Activated CD4-positive, alpha-beta T cell treated with anti-CD3 and anti-CD28 coated beads, Interleukin-2, amount 10 ng/mL, durations not matched to agents 24 days and 14 days (primary cell): ENCODE data around the gene ABCA1. TPM values are rescaled to one million over a fixed set of nuclear protein-coding genes. Genes with fewer than 3 reads are reported as not detected.
A peak's percentile ranks its signal among the peaks of the same experiment; 100 is the strongest.
"Not testable (repeated sequence)": the region's sequence is repeated elsewhere in the genome, so short reads cannot be mapped to it uniquely, and the experiment has no call there.

ENCODE experiments used
- DNase-seq: peaks from one replicate; pipeline ENCODE4 v3.0.0; 2022
- H3K27ac Mint-ChIP-seq: one replicate; pipeline ENCODE4 v1.8.0; 2022; ENCODE audit warnings: mild to moderate bottlenecking, mixed read lengths
- H3K27me3 Mint-ChIP-seq: one replicate; pipeline ENCODE4 v1.8.0; 2022; ENCODE audit warnings: mixed read lengths
- H3K36me3 Mint-ChIP-seq: one replicate; pipeline ENCODE4 v1.8.0; 2022; ENCODE audit warnings: low read depth, mild to moderate bottlenecking, mixed read lengths
- H3K4me1 Mint-ChIP-seq: one replicate; pipeline ENCODE4 v1.8.0; 2021; ENCODE audit warnings: mixed read lengths
- H3K4me3 Mint-ChIP-seq: one replicate; pipeline ENCODE4 v1.8.0; 2022; ENCODE audit warnings: mild to moderate bottlenecking, moderate library complexity, mixed read lengths
- H3K9me3 Mint-ChIP-seq: one replicate; pipeline ENCODE4 v1.8.0; 2021; ENCODE audit warnings: mixed read lengths
- intact Hi-C: fragments of 100-400 bp; cut with micrococcal nuclease; formaldehyde crosslinking; loops from one replicate; pipeline ENCODE4 v1.15.1; 2023
- total RNA-seq: library from RNA; stranded (reverse); gene quantifications from 2 replicates; pipeline ENCODE4 v1.2.3, GENCODE V29; 2022

ABCA1 gene
- total RNA-seq, 1 donor from 2014 or later, result 0.56 TPM

DNA sequence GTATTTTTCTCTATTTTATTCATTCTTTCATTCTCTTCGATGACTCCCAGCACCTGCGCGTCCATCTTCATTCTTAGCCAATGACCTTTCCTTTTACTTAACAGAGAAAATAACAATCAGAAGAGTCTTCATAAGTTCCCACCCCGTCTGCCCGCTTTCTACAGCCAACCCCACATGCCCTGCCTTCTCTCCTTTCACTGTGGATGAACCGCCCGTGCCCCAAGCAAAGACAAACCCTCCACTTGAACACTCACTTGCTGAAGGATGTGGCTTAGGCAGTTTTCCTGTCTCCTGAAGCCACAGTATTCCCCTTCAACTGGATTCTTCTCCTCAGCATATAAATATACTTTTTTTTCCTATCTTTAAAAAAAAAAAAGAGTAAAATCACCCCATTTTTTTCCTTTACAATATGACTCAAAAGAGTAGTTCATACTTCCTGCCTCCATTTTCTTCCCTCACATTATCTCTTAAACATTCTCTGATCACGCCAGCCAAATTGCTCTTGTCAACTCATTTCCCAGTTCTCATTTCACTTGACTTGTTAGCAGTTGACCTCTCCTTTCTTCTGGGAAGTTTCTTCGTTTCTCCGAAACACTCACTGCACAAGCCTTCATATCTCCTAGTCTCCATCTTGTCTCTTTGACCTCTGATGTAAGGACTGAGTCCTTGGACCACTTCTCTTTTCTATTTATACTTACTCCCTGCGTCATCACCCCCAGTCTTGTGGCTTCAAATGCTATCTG lies 153.0 kb downstream of the ABCA1 start:
- peak; percentile 44 for DNase-seq
- no peaks in the 10 kb centered on the region for H3K9me3 Mint-ChIP-seq
- H3K4me3 Mint-ChIP-seq, result no peak overlapping the region
- no peaks in the 10 kb centered on the region for H3K36me3 Mint-ChIP-seq
- H3K27ac Mint-ChIP-seq, result no peak overlapping the region
- intact Hi-C loops, result no loop called here
- H3K27me3 Mint-ChIP-seq, result peaks cover 10% of the 10 kb centered on the region
- no peaks in the 10 kb centered on the region for H3K4me1 Mint-ChIP-seq

- Mint-ChIP-seq H3K9me3 (no peaks in the 10 kb centered on the region), H3K4me1 (no peaks in the 10 kb centered on the region), H3K27ac (no peak overlapping the region), H3K36me3 (no peaks in the 10 kb centered on the region), H3K27me3 (peaks cover 13% of the 10 kb centered on the region), H3K4me3 (no peak overlapping the region)
- intact Hi-C loops, result no loop called here
- peak; percentile 4 for DNase-seq
These were observed 153.8 kb downstream of the ABCA1 start for GRCh38 chr9:104774132-104774531.

- Mint-ChIP-seq H3K9me3 (no peaks in the 10 kb centered on the region), H3K27ac (no peak overlapping the region), H3K36me3 (no peaks in the 10 kb centered on the region), H3K27me3 (peaks cover 13% of the 10 kb centered on the region), H3K4me1 (no peaks in the 10 kb centered on the region), H3K4me3 (no peak overlapping the region)
- DNase-seq, result peak; percentile 6
- intact Hi-C loops, result no loop called here
These were observed 155.0 kb downstream of the ABCA1 start for GRCh38 chr9:104772714-104773510.

GRCh38 chr9:104769655-104770054 lies 158.3 kb downstream of the ABCA1 start:
- Mint-ChIP-seq H3K4me1 (no peaks in the 10 kb centered on the region), H3K4me3 (no peak overlapping the region), H3K9me3 (no peaks in the 10 kb centered on the region), H3K36me3 (no peaks in the 10 kb centered on the region), H3K27ac (no peak overlapping the region), H3K27me3 (peaks cover 13% of the 10 kb centered on the region)
- no peak for DNase-seq
- intact Hi-C loops, result no loop called here

DNA sequence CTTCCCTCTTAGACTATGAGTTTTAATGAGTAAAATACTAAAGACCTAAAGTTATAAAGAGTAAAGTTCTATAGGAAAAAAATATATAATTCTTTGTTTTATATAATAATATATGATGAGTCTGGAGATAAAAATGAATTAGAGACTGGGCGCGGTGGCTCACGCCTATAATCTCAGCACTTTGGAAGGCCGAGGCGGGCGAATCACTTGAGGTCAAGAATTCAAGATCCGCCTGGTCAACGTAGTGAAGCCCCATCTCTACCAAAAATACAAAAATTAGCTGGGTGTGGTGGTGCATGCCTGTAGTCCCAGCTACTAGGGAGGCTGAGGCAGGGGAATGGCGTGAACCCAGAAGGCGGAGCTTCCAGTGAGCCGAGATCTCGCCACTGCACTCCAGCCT lies 158.9 kb downstream of the ABCA1 start:
- H3K4me3 Mint-ChIP-seq, DNase-seq, intact Hi-C loops, H3K36me3 Mint-ChIP-seq, H3K9me3 Mint-ChIP-seq, H3K27ac Mint-ChIP-seq, H3K4me1 Mint-ChIP-seq: not testable (repeated sequence)
- peaks cover 13% of the 10 kb centered on the region for H3K27me3 Mint-ChIP-seq

DNA sequence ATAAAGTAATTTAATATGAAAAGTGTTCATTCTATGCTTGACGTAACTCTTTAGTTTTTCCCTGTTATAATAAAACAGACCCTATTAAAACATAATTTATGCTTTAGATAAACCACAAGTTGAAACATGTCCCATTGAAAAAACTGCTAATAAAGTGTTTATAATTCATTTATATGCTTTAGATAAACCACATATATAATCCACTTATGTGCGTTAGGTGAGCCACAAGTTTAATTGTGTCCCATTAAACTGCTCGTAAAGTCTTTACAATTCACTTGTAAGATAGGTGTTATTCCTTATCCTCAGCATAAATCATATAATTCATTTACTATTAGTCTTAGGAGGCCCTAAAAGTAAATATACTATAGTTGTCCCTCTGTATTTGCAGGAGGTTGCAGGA lies 160.4 kb downstream of the ABCA1 start:
- intact Hi-C loops, result no loop called here
- DNase-seq, result no peak
- Mint-ChIP-seq H3K4me1 (peaks cover 4% of the 10 kb centered on the region), H3K4me3 (no peak overlapping the region), H3K27ac (no peak overlapping the region), H3K36me3 (no peaks in the 10 kb centered on the region), H3K27me3 (peaks cover 13% of the 10 kb centered on the region), H3K9me3 (no peaks in the 10 kb centered on the region)

DNA sequence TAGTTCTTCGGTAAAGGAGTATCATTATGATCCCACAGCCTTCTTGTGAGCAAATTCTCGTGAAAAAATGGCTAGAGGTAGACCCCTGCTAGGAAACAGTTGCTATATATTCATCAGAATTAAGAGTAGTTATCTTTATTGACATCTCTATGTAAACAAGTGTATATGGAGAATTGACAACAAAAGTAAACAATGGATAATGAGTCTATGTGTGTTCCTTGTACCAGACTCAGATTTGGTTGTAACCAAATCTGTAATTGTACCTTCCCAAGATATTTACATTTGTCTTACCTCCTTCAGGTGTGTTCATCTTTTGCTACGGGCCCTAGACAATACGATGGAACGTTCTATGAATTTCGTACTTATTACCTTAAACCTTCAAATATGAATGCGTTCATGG lies 161.9 kb downstream of the ABCA1 start:
- peaks cover 7% of the 10 kb centered on the region for H3K27me3 Mint-ChIP-seq
- intact Hi-C loops, result no loop called here
- no peaks in the 10 kb centered on the region for H3K9me3 Mint-ChIP-seq
- no peak for DNase-seq
- H3K4me1 Mint-ChIP-seq, result peaks cover 4% of the 10 kb centered on the region
- no peak overlapping the region for H3K4me3 Mint-ChIP-seq
- no peaks in the 10 kb centered on the region for H3K36me3 Mint-ChIP-seq
- no peak overlapping the region for H3K27ac Mint-ChIP-seq

- peaks cover 4% of the 10 kb centered on the region for H3K27me3 Mint-ChIP-seq
- intact Hi-C loops, result no loop called here
- no peak overlapping the region for H3K27ac Mint-ChIP-seq
- no peak overlapping the region for H3K4me3 Mint-ChIP-seq
- DNase-seq, result no peak
- no peaks in the 10 kb centered on the region for H3K9me3 Mint-ChIP-seq
- peaks cover 3% of the 10 kb centered on the region for H3K36me3 Mint-ChIP-seq
- H3K4me1 Mint-ChIP-seq, result peaks cover 4% of the 10 kb centered on the region
These were observed 162.8 kb downstream of the ABCA1 start for GRCh38 chr9:104765138-104765537.

DNA sequence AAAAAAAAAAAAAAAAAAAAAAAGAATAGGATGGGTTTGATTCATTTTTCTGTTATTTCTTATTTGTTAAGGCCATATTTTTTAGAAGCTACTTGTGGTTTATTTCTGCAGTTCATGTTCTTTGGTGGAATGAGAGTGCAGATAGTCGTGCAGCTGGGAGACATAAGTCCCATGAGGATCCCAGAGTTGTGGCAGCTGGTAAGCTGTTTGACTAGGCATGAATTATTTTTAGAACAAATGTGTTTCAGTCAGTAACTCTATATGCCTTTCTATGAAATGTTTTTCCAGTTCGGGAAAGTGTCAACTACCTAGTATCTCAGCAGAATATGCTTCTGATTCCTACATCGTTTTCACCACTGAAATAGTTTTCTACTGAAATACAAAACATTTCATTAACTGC lies 169.0 kb downstream of the ABCA1 start:
- no peak overlapping the region for H3K4me3 Mint-ChIP-seq
- peaks cover 4% of the 10 kb centered on the region for H3K4me1 Mint-ChIP-seq

GRCh38 chr9:104750185-104750767 lies 177.7 kb downstream of the ABCA1 start:
- no peak overlapping the region for H3K4me3 Mint-ChIP-seq
- no peak overlapping the region for H3K27ac Mint-ChIP-seq
- H3K36me3 Mint-ChIP-seq, result peaks cover 17% of the 10 kb centered on the region
- DNase-seq, result no peak
- peaks cover 24% of the 10 kb centered on the region for H3K4me1 Mint-ChIP-seq
- H3K27me3 Mint-ChIP-seq, result no peaks in the 10 kb centered on the region
- intact Hi-C loops, result no loop called here
- H3K9me3 Mint-ChIP-seq, result no peaks in the 10 kb centered on the region

More for the DNA sequence above, 169.0 kb downstream of the ABCA1 start:
- DNase-seq, result no peak
- Mint-ChIP-seq H3K36me3 (peaks cover 3% of the 10 kb centered on the region), H3K27me3 (no peaks in the 10 kb centered on the region), H3K27ac (no peak overlapping the region), H3K9me3 (no peaks in the 10 kb centered on the region)
- intact Hi-C loops, result no loop called here

- H3K9me3 Mint-ChIP-seq, result no peaks in the 10 kb centered on the region
- peaks cover 14% of the 10 kb centered on the region for H3K36me3 Mint-ChIP-seq
- peak overlapping the region; percentile 96 for H3K27ac Mint-ChIP-seq
- intact Hi-C loops, result loop anchor here (1.0 to 10.0 kb wide), 7 partner anchors 15 to 954 kb away; partner anchors contain the start of gene TMEM38B
- peak; percentile 61 for DNase-seq
- peak overlapping the region; percentile 93 for H3K4me3 Mint-ChIP-seq
- H3K4me1 Mint-ChIP-seq, result peaks cover 24% of the 10 kb centered on the region
- no peaks in the 10 kb centered on the region for H3K27me3 Mint-ChIP-seq
These were observed 179.5 kb downstream of the ABCA1 start for GRCh38 chr9:104748359-104749031.

DNA sequence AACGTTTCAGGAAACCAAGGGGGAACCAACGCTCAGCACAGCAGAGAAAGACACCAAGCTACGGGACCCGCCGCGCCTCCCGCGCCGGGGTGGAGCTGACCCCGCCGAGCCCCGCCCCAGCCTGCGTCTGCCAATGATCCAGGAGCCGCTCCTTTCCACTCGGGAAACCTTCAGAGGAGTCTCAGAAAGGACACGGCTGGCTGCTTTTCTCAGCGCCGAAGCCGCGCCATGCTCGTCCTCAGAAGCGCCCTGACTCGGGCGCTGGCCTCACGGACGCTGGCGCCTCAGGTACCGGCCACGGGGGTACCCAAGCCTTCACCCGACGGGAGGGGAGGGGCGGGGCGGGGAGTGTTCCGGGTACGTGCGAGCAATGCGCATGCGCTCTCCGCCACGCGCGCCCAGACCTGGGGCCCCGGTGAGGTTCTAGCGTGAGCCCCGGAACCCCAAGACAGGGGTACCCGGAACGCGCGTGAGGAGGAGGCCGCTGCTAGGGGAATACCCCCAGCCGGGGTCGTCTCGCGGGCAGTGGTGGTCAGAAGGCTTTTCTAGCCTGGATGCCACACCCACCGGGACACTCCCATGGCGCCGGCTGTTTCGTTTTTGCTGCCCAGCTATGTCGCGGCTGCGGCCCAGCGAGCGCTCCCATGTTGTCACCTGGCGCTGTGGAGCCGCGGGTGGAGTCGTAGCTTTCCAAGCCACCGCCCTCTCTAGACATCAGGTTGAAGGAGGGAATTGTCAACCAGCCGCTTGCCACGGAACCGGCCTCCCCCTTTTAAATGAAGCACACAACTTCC lies 180.2 kb downstream of the ABCA1 start, which contains the start of gene NIPSNAP3A:
Gene NIPSNAP3A, plus strand, starts transcription at position 119 of the 794 bp plus-strand sequence. Its CDS starts 110 bp downstream, at position 229.
- peaks cover 11% of the 10 kb centered on the region for H3K36me3 Mint-ChIP-seq
- intact Hi-C loops, result loop anchor here (1.0 to 10.0 kb wide), 9 partner anchors 16 to 953 kb away; partner anchors contain the start of genes SLC44A1, SMC2 and TMEM38B
- no peaks in the 10 kb centered on the region for H3K27me3 Mint-ChIP-seq
- peaks cover 26% of the 10 kb centered on the region for H3K4me1 Mint-ChIP-seq
- DNase-seq, result peak; percentile 97
- H3K9me3 Mint-ChIP-seq, result no peaks in the 10 kb centered on the region
- H3K27ac Mint-ChIP-seq, result peak within 1 kb of the TSS; percentile 96
- peak within 1 kb of the TSS; percentile 93 for H3K4me3 Mint-ChIP-seq

DNA sequence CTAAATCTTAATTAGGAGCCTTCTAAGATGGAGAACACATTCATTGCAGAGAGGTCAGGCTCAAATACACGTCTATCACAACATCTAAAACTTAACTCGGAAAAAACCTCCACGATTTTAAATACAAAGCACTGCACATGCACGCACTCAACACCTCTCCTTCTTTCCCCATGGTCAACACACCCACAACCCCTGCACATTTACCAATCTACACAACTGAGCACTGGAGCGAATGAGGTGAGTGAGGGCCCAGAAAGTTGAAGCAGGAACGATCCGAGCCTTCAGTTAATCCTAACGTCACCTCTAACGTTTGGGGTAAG lies 180.8 kb downstream of the ABCA1 start:
- H3K4me3 Mint-ChIP-seq, result peak overlapping the region; percentile 93
- no peaks in the 10 kb centered on the region for H3K27me3 Mint-ChIP-seq
- no peaks in the 10 kb centered on the region for H3K9me3 Mint-ChIP-seq
- intact Hi-C loops, result loop anchor here (1.0 to 10.0 kb wide), 7 partner anchors 248 to 952 kb away; partner anchors contain the start of genes SLC44A1, SMC2 and TMEM38B
- no peak for DNase-seq
- H3K36me3 Mint-ChIP-seq, result peaks cover 8% of the 10 kb centered on the region
- H3K4me1 Mint-ChIP-seq, result peaks cover 26% of the 10 kb centered on the region
- peak overlapping the region; percentile 96 for H3K27ac Mint-ChIP-seq
